ENCODE measurements around the gene MED27. TPM values are rescaled to one million over a fixed set of nuclear protein-coding genes. Genes with fewer than 3 reads are reported as not detected.

MED27 gene
- total RNA-seq, 4 donors from 2014 or later, result 10.9 to 23.1 (median 13.5) TPM

DNA sequence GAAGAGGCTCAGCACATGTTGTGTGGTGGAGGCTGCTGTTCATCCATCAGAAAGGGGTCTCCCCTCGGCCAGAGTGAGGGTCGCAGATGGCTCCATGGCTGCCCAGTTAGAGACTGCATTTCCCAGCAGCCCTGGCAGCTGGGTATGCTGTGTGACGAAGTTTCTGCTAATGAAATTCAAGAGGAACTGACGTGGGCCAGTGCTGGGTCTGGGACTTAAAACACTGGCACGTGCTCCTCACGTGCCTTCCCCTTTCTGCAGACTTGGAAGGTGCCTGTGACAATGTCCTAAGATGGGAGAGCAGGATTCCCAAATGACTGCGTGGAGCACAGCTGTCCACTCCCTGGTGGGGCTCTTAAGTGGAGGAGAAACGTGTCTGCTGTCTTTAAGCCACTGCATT, 225.3 kb downstream of the MED27 start:
- ATAC-seq (ENCODE audit: low FRiP score) (no peak), DNase-seq (ENCODE audit: low spot score) (no peak)
- TF ChIP-seq, protein P1, sequence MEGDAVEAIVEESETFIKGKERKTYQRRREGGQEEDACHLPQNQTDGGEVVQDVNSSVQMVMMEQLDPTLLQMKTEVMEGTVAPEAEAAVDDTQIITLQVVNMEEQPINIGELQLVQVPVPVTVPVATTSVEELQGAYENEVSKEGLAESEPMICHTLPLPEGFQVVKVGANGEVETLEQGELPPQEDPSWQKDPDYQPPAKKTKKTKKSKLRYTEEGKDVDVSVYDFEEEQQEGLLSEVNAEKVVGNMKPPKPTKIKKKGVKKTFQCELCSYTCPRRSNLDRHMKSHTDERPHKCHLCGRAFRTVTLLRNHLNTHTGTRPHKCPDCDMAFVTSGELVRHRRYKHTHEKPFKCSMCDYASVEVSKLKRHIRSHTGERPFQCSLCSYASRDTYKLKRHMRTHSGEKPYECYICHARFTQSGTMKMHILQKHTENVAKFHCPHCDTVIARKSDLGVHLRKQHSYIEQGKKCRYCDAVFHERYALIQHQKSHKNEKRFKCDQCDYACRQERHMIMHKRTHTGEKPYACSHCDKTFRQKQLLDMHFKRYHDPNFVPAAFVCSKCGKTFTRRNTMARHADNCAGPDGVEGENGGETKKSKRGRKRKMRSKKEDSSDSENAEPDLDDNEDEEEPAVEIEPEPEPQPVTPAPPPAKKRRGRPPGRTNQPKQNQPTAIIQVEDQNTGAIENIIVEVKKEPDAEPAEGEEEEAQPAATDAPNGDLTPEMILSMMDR (IDR thresholded peaks at IDR 0.05), result no peak

- no peak for ATAC-seq (ENCODE audit: low FRiP score)
- TF ChIP-seq, protein P1 (IDR thresholded peaks at IDR 0.05), result no peak
- DNase-seq (ENCODE audit: low spot score), result no peak
These were observed 226.2 kb downstream of the MED27 start for GRCh38 chr9:131853434-131853833.

- TF ChIP-seq, protein P1 (IDR thresholded peaks at IDR 0.05), result no peak
- DNase-seq (ENCODE audit: low spot score), result no peak
- ATAC-seq (ENCODE audit: low FRiP score), result no peak
These were observed 228.3 kb downstream of the MED27 start for GRCh38 chr9:131851414-131851813.

- DNase-seq (ENCODE audit: low spot score) (no peak), ATAC-seq (ENCODE audit: low FRiP score) (no peak)
- TF ChIP-seq, protein P1 (IDR thresholded peaks at IDR 0.05), result no peak
These were observed 230.3 kb downstream of the MED27 start for GRCh38 chr9:131849391-131849790.

DNA sequence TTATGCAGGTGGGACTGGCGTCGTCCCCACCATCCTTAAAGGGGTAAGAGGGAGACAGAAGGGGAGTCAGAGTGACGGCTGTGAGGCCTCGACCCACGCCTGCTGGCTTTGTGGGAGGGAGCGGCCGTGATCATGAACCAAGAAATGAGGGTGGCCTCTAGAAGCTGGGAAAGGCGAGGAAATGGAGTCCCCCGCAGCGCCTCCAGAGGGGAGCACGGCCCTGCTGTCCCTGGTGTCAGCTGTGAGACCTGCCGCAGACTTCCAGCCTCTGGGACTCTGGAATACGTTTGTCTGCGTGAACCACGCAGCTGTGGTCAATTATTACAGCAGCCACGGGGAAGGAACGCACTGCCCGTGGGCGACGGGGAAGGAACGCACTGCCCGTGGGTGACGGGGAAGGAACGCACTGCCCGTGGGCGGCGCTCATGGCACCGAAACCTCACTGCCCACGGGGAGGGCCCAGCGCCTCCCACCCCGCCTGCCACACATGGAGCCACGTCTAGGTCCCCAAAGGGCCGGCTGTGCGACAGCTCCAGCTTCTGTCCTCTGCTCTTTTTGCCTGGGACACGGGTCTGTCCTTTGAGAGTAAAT, 231.0 kb downstream of the MED27 start:
- TF ChIP-seq, protein P1 (IDR thresholded peaks at IDR 0.05), result no peak
- ATAC-seq (ENCODE audit: low FRiP score) (no peak), DNase-seq (ENCODE audit: low spot score) (no peak)

- TF ChIP-seq, protein P1 (IDR thresholded peaks at IDR 0.05), result no peak
- no peak for ATAC-seq (ENCODE audit: low FRiP score)
- DNase-seq (ENCODE audit: low spot score), result no peak
These were observed 231.9 kb downstream of the MED27 start for GRCh38 chr9:131847665-131848354.

All from omental fat pad (tissue), 4 donors.